ENCODE measurements around the gene CLOCK.

DNA sequence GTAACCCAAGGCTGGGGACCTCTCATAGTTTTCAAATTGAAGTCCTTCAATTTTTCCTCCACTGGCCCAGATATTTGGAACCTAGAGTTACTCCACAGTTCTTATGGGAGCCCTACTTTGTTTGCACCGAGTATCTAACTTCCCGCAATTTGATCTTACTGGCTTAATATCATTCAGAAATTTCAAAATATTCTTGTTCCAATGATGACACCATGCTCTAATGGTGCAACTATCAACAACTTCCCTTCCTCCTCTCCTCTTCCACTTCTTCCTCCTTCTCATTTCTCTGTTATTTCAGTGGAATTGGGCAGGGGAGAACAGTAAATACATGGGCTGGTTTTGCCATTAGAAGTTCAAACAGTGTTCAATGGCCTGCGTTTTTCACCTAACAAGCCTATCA lies 25.1 kb upstream of the CLOCK start:
- TF ChIP-seq, protein P1, sequence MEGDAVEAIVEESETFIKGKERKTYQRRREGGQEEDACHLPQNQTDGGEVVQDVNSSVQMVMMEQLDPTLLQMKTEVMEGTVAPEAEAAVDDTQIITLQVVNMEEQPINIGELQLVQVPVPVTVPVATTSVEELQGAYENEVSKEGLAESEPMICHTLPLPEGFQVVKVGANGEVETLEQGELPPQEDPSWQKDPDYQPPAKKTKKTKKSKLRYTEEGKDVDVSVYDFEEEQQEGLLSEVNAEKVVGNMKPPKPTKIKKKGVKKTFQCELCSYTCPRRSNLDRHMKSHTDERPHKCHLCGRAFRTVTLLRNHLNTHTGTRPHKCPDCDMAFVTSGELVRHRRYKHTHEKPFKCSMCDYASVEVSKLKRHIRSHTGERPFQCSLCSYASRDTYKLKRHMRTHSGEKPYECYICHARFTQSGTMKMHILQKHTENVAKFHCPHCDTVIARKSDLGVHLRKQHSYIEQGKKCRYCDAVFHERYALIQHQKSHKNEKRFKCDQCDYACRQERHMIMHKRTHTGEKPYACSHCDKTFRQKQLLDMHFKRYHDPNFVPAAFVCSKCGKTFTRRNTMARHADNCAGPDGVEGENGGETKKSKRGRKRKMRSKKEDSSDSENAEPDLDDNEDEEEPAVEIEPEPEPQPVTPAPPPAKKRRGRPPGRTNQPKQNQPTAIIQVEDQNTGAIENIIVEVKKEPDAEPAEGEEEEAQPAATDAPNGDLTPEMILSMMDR (IDR thresholded peaks at IDR 0.05), result no peak
- TF ChIP-seq, protein P2, sequence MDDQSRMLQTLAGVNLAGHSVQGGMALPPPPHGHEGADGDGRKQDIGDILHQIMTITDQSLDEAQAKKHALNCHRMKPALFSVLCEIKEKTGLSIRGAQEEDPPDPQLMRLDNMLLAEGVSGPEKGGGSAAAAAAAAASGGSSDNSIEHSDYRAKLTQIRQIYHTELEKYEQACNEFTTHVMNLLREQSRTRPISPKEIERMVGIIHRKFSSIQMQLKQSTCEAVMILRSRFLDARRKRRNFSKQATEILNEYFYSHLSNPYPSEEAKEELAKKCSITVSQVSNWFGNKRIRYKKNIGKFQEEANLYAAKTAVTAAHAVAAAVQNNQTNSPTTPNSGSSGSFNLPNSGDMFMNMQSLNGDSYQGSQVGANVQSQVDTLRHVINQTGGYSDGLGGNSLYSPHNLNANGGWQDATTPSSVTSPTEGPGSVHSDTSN (IDR thresholded peaks at IDR 0.05), result no peak
- TF ChIP-seq POLR2A (IDR thresholded peaks at IDR 0.05; ENCODE audit: low read length) (no peak), EP300 (IDR thresholded peaks at IDR 0.05) (no peak), RAD21 (conservative IDR thresholded peaks at IDR 0.05 in 1 of 2, IDR thresholded peaks at IDR 0.05 in 1 of 2) (no peak), KDM1A (IDR thresholded peaks at IDR 0.05; ENCODE audit: low read depth) (no peak), RARB (CRISPR knock-in tag; IDR thresholded peaks at IDR 0.05) (no peak), PHF8 (IDR thresholded peaks at IDR 0.05; ENCODE audit: borderline replicate concordance, low read depth) (no peak)
- TF ChIP-seq, protein P3, sequence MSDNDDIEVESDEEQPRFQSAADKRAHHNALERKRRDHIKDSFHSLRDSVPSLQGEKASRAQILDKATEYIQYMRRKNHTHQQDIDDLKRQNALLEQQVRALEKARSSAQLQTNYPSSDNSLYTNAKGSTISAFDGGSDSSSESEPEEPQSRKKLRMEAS (IDR thresholded peaks at IDR 0.05), result no peak
